Astrocyte (in vitro differentiated cells and primary cell): ENCODE data around the gene CENPX.

ENCODE experiments used
- EZH2 ChIP-seq: IDR thresholded peaks from 2 replicates; pipeline ENCODE4 v1.6.1; 2012; ENCODE audit warnings: mild to moderate bottlenecking, low read length, inconsistent platforms; ENCODE audit not compliant: insufficient read depth
- TF ChIP-seq, protein P1 (sequence below): IDR thresholded peaks from 2 replicates; pipeline ENCODE4 v1.5.1; 2011; ENCODE audit warnings: low read depth, mild to moderate bottlenecking, inconsistent platforms, low read length, moderate library complexity; ENCODE audit not compliant: insufficient read depth

DNA sequence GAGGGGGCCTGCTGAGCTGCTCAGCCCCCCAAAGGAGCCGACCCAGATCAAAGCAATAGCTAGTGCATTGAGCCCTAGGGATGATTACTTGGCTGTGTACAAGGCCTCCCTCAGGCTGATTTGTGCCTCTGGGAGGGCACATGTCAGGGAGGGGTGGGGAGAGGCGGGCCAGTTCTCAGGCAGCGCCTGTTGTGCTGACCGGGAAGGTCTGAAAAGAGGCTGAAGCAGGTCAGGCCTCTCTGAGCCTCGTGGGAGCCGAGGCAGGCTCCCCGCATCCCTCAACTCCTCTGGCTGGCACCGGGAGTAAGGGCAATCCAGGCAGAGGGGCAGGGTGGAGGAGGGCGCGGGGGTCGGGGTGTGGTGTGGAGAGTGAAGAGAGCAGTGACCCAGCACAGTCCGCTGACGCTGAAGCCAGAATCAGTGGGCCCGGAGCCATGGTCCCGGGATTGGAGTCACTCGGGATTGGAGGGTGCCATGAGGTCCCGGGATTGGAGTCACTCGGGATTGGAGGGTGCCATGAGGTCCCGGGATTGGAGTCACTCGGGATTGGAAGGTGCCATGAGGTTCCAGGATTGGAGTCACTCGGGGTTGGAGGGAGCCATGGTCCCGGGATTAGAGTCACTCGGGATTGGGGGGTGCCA, 11.8 kb upstream of the CENPX start:
- TF ChIP-seq, protein P1, sequence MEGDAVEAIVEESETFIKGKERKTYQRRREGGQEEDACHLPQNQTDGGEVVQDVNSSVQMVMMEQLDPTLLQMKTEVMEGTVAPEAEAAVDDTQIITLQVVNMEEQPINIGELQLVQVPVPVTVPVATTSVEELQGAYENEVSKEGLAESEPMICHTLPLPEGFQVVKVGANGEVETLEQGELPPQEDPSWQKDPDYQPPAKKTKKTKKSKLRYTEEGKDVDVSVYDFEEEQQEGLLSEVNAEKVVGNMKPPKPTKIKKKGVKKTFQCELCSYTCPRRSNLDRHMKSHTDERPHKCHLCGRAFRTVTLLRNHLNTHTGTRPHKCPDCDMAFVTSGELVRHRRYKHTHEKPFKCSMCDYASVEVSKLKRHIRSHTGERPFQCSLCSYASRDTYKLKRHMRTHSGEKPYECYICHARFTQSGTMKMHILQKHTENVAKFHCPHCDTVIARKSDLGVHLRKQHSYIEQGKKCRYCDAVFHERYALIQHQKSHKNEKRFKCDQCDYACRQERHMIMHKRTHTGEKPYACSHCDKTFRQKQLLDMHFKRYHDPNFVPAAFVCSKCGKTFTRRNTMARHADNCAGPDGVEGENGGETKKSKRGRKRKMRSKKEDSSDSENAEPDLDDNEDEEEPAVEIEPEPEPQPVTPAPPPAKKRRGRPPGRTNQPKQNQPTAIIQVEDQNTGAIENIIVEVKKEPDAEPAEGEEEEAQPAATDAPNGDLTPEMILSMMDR, result no peak
- TF ChIP-seq EZH2, result no peak
